Dendritic cell treated with granulocyte-macrophage colony-stimulating factor and Interleukin-4, amounts not matched to agents 40 ng/mL and 50 ng/mL, for 4 days (primary cell): ENCODE data around the gene DGKI.
"Not testable (repeated sequence)": the region's sequence is repeated elsewhere in the genome, so short reads cannot be mapped to it uniquely, and the experiment has no call there.

Source experiments
- H3K27ac Mint-ChIP-seq: one replicate; pipeline ENCODE4 v1.8.0; 2022; ENCODE audit warnings: mild to moderate bottlenecking, mixed read lengths
- H3K27me3 Mint-ChIP-seq: one replicate; pipeline ENCODE4 v1.8.0; 2022; ENCODE audit warnings: mild to moderate bottlenecking, mixed read lengths
- H3K36me3 Mint-ChIP-seq: one replicate; pipeline ENCODE4 v1.8.0; 2022; ENCODE audit warnings: low read depth, mixed read lengths
- H3K4me1 Mint-ChIP-seq: one replicate; pipeline ENCODE4 v1.8.0; 2022; ENCODE audit warnings: low read depth, mixed read lengths
- H3K4me3 Mint-ChIP-seq: one replicate; pipeline ENCODE4 v1.8.0; 2022; ENCODE audit warnings: mild to moderate bottlenecking, moderate library complexity, mixed read lengths
- H3K9me3 Mint-ChIP-seq: one replicate; pipeline ENCODE4 v1.8.0; 2022; ENCODE audit warnings: mixed read lengths
- intact Hi-C: fragments of 100-400 bp; cut with micrococcal nuclease; formaldehyde crosslinking; loops from one replicate; pipeline ENCODE4 v1.15.0; 2022

The DGKI gene

DNA sequence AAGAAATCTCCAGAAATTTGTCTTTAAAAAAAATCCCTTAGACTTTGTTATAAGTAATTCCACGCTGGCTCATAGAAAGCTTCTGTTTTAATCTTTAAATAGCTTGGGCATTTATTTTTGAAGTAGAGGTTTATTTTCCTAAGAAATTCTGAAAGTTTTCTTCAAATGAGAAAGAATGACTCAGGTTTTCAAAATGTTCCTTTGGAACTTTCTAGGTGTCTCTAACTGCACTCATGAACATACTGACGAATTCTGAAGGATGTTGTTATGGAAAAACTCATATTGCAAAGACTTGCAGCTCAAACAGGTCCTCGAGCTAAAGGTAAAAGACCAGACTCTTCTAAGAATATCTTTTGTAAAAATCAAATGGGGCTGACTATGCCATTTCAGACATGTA, 10.7 kb downstream of the DGKI start:
- peaks cover 8% of the 10 kb centered on the region for H3K27me3 Mint-ChIP-seq

DNA sequence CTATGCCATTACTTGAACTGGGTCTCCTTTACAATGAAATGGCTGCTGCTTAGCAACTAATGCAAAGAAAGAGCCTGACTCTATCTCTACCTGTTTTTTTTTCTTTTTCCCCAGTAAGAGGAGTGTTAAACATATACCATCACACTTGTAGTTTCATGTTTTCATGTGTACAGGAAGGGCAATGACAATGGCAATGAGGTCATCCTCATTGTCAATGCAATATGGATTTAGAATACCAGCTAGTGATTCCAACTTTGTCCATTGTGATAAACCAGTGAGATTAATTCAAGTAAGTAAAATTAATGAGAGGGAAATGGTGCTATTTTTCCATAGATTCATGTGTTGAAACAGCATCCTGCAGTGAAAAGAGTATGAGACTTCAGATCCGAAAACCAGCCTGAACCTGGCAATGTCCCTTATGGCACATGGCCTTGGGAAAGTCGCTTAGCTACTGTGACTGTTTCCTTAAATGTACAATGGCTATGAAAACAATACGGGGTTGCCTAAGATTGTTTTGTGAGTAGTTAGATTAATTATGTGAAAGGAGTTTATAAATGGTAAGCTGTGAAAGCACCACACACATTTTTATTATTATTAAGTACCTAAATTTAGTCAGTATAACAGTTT, 11.2 kb downstream of the DGKI start:
- H3K4me3 Mint-ChIP-seq: no peak overlapping the region
- peaks cover 8% of the 10 kb centered on the region for H3K27me3 Mint-ChIP-seq
- intact Hi-C loops: no loop called here
- H3K27ac Mint-ChIP-seq: no peak overlapping the region
- peaks cover 14% of the 10 kb centered on the region for H3K9me3 Mint-ChIP-seq
- no peaks in the 10 kb centered on the region for H3K4me1 Mint-ChIP-seq
- H3K36me3 Mint-ChIP-seq: no peaks in the 10 kb centered on the region

More for the DNA sequence above, 10.7 kb downstream of the DGKI start:
- H3K9me3 Mint-ChIP-seq: peaks cover 14% of the 10 kb centered on the region
- no peaks in the 10 kb centered on the region for H3K4me1 Mint-ChIP-seq
- intact Hi-C loops: no loop called here
- H3K27ac Mint-ChIP-seq: no peak overlapping the region
- H3K4me3 Mint-ChIP-seq: no peak overlapping the region
- H3K36me3 Mint-ChIP-seq: no peaks in the 10 kb centered on the region

DNA sequence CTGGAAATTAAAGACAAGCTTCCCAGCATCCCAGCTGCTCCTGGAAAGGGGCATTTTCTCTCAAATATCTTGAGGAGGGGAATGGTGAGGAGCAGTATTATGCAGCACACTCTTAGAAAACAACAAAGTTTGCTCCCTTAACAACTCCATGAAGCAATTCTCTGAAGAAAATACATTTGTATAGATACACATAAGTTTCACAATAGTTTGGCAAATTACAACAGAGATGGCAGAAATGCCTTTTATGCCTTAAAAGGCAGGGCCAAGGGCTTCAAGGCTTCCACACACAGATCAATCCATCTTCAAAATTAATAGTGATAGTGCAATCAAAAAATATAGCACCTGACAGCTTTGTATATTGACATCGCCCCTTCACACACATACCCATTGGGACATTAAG, 12.2 kb downstream of the DGKI start:
- peaks cover 5% of the 10 kb centered on the region for H3K27me3 Mint-ChIP-seq
- H3K9me3 Mint-ChIP-seq: peaks cover 14% of the 10 kb centered on the region
- intact Hi-C loops: no loop called here
- no peaks in the 10 kb centered on the region for H3K36me3 Mint-ChIP-seq
- no peak overlapping the region for H3K27ac Mint-ChIP-seq
- H3K4me1 Mint-ChIP-seq: no peaks in the 10 kb centered on the region
- H3K4me3 Mint-ChIP-seq: no peak overlapping the region

DNA sequence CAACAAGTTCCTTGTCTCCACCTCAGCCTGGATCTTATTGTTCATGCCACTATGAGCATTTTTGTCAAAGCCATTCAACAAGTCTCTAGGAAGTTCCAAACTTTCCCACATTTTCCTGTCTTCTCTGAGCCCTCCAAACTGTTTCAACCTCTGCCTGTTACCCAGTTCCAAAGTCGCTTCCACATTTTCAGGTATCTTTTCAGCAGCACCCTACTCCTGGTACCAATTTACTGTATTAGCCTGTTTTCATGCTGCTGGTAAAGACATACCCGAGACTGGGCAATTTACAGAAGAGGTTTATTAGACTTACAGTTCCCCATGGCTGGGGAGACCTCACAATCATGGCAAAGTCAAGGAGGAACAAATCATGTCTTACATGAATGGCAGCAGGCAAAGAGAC, 13.8 kb downstream of the DGKI start:
- peaks cover 14% of the 10 kb centered on the region for H3K9me3 Mint-ChIP-seq
- H3K27ac Mint-ChIP-seq, H3K27me3 Mint-ChIP-seq, intact Hi-C loops, H3K4me3 Mint-ChIP-seq, H3K4me1 Mint-ChIP-seq, H3K36me3 Mint-ChIP-seq: not testable (repeated sequence)

- no peaks in the 10 kb centered on the region for H3K36me3 Mint-ChIP-seq
- H3K4me3 Mint-ChIP-seq: no peak overlapping the region
- H3K4me1 Mint-ChIP-seq: no peaks in the 10 kb centered on the region
- no peak overlapping the region for H3K27ac Mint-ChIP-seq
- peaks cover 7% of the 10 kb centered on the region for H3K27me3 Mint-ChIP-seq
- peaks cover 14% of the 10 kb centered on the region for H3K9me3 Mint-ChIP-seq
- intact Hi-C loops: no loop called here
Measured at GRCh38 chr7:137832382-137832781, 14.4 kb downstream of the DGKI start.

DNA sequence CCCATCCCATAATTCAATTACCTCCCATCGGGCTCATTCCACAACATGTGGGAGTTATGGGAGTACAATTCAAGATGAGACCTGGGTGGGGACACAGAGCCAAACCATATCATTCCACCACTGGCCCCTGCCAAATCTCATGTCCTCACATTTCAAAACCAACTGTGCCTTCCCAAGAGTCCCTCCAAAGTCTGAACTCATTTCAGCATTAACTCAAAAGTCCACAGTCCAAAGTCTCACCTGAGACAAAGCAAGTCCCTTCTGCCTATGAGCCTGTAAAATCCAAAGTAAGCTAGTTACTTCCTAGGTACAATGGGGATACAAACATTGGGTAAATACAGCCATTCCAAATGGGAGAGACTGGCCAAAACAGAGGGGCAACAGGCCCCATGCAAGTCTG, 15.2 kb downstream of the DGKI start:
- H3K4me1 Mint-ChIP-seq, intact Hi-C loops, H3K36me3 Mint-ChIP-seq, H3K4me3 Mint-ChIP-seq, H3K27ac Mint-ChIP-seq, H3K27me3 Mint-ChIP-seq: not testable (repeated sequence)
- peaks cover 14% of the 10 kb centered on the region for H3K9me3 Mint-ChIP-seq

DNA sequence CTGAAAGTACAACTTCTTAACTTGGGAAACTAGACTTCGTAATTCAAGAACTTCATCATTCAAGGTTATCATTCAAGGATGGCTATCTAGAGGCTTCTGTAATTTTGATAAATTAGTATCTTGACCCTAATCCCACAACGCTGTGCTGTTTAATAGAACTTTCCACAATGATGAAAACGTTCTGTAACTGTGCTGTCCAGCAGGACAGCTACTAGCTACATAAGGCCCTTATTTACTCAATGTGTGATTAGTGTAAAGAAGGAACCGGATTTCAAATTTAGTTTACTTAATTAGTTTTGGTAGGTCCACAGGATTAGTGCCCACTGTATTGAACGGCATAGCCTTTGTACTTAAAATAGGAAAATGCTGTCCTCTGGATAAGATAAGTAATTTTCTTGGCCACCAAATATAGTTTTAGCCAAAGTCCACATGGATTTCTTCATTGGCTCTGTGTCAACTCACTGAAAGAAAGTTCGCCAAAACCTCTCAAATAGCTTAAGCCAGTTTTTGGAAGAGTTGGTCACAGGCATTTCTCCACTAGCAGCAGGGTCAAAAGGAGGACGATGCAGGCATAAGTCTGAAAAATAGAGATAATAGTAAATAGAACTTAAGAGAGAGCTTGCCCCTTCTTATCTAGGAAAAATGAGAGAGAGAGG, 17.3 kb downstream of the DGKI start:
- H3K9me3 Mint-ChIP-seq: peaks cover 14% of the 10 kb centered on the region
- H3K4me3 Mint-ChIP-seq: no peak overlapping the region
- peaks cover 9% of the 10 kb centered on the region for H3K27me3 Mint-ChIP-seq
- no peak overlapping the region for H3K27ac Mint-ChIP-seq
- no peaks in the 10 kb centered on the region for H3K4me1 Mint-ChIP-seq
- H3K36me3 Mint-ChIP-seq: no peaks in the 10 kb centered on the region
- intact Hi-C loops: no loop called here

- intact Hi-C loops: no loop called here
- Mint-ChIP-seq H3K36me3 (no peaks in the 10 kb centered on the region), H3K4me3 (no peak overlapping the region), H3K27ac (no peak overlapping the region), H3K4me1 (peaks cover 3% of the 10 kb centered on the region), H3K9me3 (peaks cover 11% of the 10 kb centered on the region), H3K27me3 (peaks cover 9% of the 10 kb centered on the region)
Measured at GRCh38 chr7:137828456-137828855, 18.3 kb downstream of the DGKI start.

DNA sequence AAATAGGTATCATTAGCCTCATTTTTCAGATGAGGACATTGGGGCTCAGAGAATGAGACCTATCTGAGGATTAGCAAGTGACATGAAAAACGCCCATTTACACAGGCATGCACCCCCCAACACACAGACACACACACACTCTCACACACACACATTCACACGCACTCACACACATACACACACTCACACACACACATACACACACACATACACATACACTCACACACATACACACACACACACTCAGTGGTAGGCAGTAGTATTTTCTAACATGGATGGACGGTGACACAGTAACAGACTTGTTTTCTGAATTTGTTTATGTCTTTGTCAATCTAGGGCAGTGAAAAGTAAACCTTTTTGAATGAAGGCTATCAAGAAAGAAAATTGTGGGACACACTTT, 21.3 kb downstream of the DGKI start:
- peaks cover 5% of the 10 kb centered on the region for H3K4me1 Mint-ChIP-seq

DNA sequence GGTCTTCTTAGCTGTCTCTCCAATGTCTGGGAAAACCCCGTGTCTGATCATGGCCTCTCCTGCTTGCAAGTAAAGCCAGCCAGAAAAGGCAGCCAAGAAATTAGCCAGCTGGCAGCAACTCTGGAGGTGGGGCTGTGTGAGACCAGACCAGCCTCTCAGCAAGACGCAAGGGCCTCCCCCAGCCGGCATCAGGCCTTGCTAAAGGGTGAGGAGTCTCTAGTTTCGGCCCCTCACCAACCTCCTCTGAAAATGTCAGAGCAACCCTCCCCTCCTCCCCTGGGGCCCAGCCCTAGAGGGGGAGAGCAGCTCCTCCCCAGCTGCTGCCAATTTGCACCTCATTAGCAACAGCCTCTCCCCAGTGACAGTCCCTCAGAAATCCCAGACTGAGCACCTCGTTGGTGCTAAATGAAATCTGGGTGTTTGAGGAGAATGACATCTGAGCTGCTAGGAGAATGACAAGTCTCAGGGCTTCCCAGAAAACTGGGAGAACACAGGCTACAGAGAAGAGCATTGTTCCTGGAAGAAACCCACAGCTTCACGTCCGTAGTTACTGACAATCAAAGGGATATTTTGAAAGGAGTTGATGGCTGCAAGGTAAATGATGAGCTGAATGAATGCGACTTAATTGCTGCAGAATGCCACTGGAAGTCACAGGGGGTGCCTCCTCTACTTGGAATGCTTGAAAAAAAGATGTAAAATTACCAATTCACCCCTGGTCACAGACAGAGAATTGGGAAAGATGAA, 25.9 kb downstream of the DGKI start:
- H3K27ac Mint-ChIP-seq: no peak overlapping the region
- peaks cover 6% of the 10 kb centered on the region for H3K27me3 Mint-ChIP-seq
- intact Hi-C loops: no loop called here
- H3K4me3 Mint-ChIP-seq: no peak overlapping the region
- H3K36me3 Mint-ChIP-seq: no peaks in the 10 kb centered on the region
- no peaks in the 10 kb centered on the region for H3K9me3 Mint-ChIP-seq
- peaks cover 5% of the 10 kb centered on the region for H3K4me1 Mint-ChIP-seq

More for the DNA sequence above, 21.3 kb downstream of the DGKI start:
- peaks cover 14% of the 10 kb centered on the region for H3K27me3 Mint-ChIP-seq
- H3K36me3 Mint-ChIP-seq: no peaks in the 10 kb centered on the region
- no peaks in the 10 kb centered on the region for H3K9me3 Mint-ChIP-seq
- no peak overlapping the region for H3K27ac Mint-ChIP-seq
- intact Hi-C loops: no loop called here
- H3K4me3 Mint-ChIP-seq: no peak overlapping the region

DNA sequence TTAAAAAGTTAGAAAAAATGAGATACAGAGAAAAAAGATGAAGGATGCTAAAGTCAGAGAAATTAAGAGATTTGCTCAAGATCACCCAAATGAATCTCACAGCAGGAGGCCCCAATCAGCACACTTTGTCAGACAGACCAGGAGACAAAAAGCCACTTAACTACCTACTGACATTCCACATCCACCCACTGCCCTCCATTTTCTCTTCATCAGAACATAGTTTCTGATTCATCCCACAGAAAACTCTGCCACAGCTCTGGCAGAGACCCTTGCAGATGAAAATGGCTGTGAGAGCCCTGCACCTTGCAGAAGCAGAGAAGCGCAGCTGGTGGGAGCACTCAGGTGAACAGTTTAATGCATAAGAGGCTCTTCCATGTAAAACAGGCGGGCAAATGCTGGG, 26.6 kb downstream of the DGKI start:
- no peaks in the 10 kb centered on the region for H3K9me3 Mint-ChIP-seq
- no peak overlapping the region for H3K27ac Mint-ChIP-seq
- H3K4me3 Mint-ChIP-seq: no peak overlapping the region
- H3K27me3 Mint-ChIP-seq: peaks cover 6% of the 10 kb centered on the region
- intact Hi-C loops: no loop called here
- H3K36me3 Mint-ChIP-seq: no peaks in the 10 kb centered on the region
- peaks cover 5% of the 10 kb centered on the region for H3K4me1 Mint-ChIP-seq

DNA sequence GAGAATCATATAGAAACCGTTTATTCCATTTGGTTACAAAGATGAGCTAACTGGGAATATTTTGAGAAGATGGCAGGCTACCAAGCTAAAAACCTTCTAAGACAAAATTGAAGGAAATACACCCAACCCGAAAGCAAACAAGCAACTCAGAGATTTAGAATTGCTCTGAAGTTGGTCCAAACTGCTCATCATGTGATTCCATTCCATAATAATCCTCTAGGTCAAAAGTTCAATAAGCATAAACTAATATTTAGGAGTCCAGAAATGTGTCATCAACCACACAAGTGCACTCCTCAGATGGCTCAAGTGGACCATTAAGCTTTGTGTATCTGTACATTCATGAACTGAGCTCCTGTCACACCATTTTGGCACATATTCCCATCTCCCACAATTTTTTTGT, 28.7 kb downstream of the DGKI start:
- H3K27ac Mint-ChIP-seq: no peak overlapping the region
- intact Hi-C loops: no loop called here
- no peaks in the 10 kb centered on the region for H3K4me1 Mint-ChIP-seq
- H3K27me3 Mint-ChIP-seq: peaks cover 6% of the 10 kb centered on the region
- H3K9me3 Mint-ChIP-seq: no peaks in the 10 kb centered on the region
- no peak overlapping the region for H3K4me3 Mint-ChIP-seq
- H3K36me3 Mint-ChIP-seq: no peaks in the 10 kb centered on the region

DNA sequence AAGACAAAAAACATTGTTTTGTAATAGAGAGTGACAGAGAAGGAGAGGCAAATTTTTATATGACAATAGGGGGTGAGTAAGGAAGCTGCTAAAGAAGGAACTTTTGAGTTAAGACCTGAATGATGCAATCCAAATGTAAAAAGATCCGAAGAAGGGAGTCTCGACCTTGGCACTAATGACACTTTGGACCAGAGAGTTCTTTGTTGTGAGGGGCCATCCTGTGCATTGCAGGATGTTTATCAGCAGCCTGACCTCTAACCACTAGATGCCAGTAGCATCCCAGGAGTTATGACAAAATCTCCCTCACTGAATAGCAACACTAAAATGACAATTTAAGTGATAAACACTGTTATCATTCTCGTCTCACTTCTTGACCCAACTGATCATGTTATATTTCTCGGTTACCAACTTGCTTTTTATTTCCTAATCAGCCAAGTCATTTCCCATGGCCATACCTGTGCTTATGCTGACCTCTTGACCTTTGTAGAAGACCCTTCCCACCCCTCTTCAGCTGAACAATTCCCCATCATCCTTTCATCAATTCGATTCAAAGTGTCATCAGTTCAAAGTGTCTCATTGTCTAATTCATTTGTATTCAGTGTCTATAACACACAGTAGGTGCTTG, 30.0 kb downstream of the DGKI start:
- Mint-ChIP-seq H3K4me1 (no peaks in the 10 kb centered on the region), H3K27me3 (peaks cover 6% of the 10 kb centered on the region), H3K4me3 (no peak overlapping the region), H3K36me3 (no peaks in the 10 kb centered on the region), H3K9me3 (no peaks in the 10 kb centered on the region), H3K27ac (no peak overlapping the region)
- intact Hi-C loops: no loop called here

- Mint-ChIP-seq H3K27ac (no peak overlapping the region), H3K4me3 (no peak overlapping the region), H3K27me3 (no peaks in the 10 kb centered on the region), H3K9me3 (no peaks in the 10 kb centered on the region), H3K36me3 (no peaks in the 10 kb centered on the region), H3K4me1 (no peaks in the 10 kb centered on the region)
- intact Hi-C loops: no loop called here
Measured at GRCh38 chr7:137813541-137813940, 33.2 kb downstream of the DGKI start.
